WTC11 (cell line): Measurements from ENCODE around the gene VPS52.

Experiments
- ETV6 ChIP-seq: sonication (generic); formaldehyde crosslinking; IDR thresholded peaks from 2 replicates; pipeline ENCODE4 v1.8.1; 2022; ENCODE audit warnings: mild to moderate bottlenecking, missing genetic modification reagents
- FOXK1 ChIP-seq: sonication (generic); formaldehyde crosslinking; IDR thresholded peaks from 2 replicates; pipeline ENCODE4 v1.8.0; 2022; ENCODE audit warnings: mild to moderate bottlenecking, moderate library complexity, missing genetic modification reagents
- SP1 ChIP-seq: sonication (generic); formaldehyde crosslinking; conservative IDR thresholded peaks from 2 replicates; pipeline ENCODE4 v1.8.1; 2022; ENCODE audit warnings: missing genetic modification reagents
- TF ChIP-seq, protein P1 (sequence below): fragments of 200-600 bp; IDR thresholded peaks from 2 replicates; pipeline ENCODE4 v1.8.0; 2022; ENCODE audit warnings: antibody characterized with exemption
- TF ChIP-seq, protein P2 (sequence below): sonication (generic); formaldehyde crosslinking; IDR thresholded peaks from 2 replicates; pipeline ENCODE4 v1.8.1; 2022; ENCODE audit warnings: low read depth, missing genetic modification reagents, borderline replicate concordance

DNA sequence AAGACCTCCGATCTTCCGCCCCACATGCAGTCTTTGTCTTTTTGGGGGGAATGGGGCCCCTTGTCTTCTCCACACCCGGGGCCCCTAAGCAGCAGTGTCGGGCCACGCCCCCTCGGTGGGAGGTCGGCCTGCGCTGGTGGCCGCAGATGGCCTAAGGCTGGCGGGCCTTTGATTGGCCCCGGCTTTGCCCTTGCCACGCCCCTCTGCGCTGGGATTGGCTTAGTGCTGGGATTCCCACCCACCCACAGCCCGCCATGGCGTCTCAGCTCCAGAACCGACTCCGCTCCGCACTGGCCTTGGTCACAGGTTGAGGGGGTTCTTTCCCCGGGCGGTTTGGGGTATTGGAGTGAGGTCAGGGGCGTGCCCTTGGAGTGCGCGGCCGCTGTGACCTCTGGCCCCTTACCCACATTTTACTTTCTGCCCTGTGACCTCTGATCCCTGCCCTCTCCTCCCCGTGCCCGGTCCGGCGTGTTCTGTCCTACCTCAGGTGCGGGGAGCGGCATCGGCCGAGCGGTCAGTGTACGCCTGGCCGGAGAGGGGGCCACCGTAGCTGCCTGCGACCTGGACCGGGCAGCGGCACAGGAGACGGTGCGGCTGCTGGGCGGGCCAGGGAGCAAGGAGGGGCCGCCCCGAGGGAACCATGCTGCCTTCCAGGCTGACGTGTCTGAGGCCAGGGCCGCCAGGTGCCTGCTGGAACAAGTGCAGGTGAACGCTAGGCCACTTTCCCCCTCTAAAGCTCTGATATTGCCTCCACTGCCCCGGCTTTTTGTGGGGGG, 67.1 kb downstream of the VPS52 start, which contains the start of gene HSD17B8:
- TF ChIP-seq, protein P1, sequence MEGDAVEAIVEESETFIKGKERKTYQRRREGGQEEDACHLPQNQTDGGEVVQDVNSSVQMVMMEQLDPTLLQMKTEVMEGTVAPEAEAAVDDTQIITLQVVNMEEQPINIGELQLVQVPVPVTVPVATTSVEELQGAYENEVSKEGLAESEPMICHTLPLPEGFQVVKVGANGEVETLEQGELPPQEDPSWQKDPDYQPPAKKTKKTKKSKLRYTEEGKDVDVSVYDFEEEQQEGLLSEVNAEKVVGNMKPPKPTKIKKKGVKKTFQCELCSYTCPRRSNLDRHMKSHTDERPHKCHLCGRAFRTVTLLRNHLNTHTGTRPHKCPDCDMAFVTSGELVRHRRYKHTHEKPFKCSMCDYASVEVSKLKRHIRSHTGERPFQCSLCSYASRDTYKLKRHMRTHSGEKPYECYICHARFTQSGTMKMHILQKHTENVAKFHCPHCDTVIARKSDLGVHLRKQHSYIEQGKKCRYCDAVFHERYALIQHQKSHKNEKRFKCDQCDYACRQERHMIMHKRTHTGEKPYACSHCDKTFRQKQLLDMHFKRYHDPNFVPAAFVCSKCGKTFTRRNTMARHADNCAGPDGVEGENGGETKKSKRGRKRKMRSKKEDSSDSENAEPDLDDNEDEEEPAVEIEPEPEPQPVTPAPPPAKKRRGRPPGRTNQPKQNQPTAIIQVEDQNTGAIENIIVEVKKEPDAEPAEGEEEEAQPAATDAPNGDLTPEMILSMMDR: no peak
- TF ChIP-seq, protein P2, sequence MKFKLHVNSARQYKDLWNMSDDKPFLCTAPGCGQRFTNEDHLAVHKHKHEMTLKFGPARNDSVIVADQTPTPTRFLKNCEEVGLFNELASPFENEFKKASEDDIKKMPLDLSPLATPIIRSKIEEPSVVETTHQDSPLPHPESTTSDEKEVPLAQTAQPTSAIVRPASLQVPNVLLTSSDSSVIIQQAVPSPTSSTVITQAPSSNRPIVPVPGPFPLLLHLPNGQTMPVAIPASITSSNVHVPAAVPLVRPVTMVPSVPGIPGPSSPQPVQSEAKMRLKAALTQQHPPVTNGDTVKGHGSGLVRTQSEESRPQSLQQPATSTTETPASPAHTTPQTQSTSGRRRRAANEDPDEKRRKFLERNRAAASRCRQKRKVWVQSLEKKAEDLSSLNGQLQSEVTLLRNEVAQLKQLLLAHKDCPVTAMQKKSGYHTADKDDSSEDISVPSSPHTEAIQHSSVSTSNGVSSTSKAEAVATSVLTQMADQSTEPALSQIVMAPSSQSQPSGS (CRISPR knock-in tag): no peak
- TF ChIP-seq FOXK1 (CRISPR knock-in tag) (peak; percentile 42; the same call in 1 of the 2 replicates), ETV6 (CRISPR knock-in tag) (no peak), SP1 (peak; percentile 98)
